Subcutaneous abdominal adipose tissue (tissue), 5 donors: ENCODE data around the gene STX1B.

ENCODE experiments used
- H3K27ac ChIP-seq: one replicate; pipeline ENCODE4 v1.7.0; 2013; ENCODE audit warnings: low read depth, mild to moderate bottlenecking, inconsistent platforms, low read length, moderate library complexity
- H3K27me3 ChIP-seq, 5 donors: one replicate each; pipeline ENCODE4 v1.7.0; 2013; ENCODE audit warnings: low read length in 5 of 5, inconsistent platforms in 1 of 5; ENCODE audit not compliant: control insufficient read depth in 5 of 5, insufficient read depth in 4 of 5
- H3K36me3 ChIP-seq, 5 donors: one replicate each; pipeline ENCODE4 v1.7.0; 2013; ENCODE audit warnings: low read length in 5 of 5; ENCODE audit not compliant: control insufficient read depth in 5 of 5, insufficient read depth in 5 of 5
- H3K4me1 ChIP-seq, 5 donors: one replicate each; pipeline ENCODE4 v1.7.0; 2013; ENCODE audit warnings: low read length in 5 of 5, mild to moderate bottlenecking in 3 of 5, moderate library complexity in 1 of 5; ENCODE audit not compliant: control insufficient read depth in 5 of 5, insufficient read depth in 5 of 5
- H3K4me3 ChIP-seq, 5 donors: one replicate each; pipeline ENCODE4 v1.7.0; 2013; ENCODE audit warnings: low read length in 5 of 5, low read depth in 1 of 5
- H3K9ac ChIP-seq, 5 donors: one replicate each; pipeline ENCODE4 v1.7.0; 2013; ENCODE audit warnings: low read length in 5 of 5, mild to moderate bottlenecking in 4 of 5, moderate library complexity in 3 of 5
- H3K9me3 ChIP-seq, 5 donors: one replicate each; pipeline ENCODE4 v1.7.0; 2013; ENCODE audit warnings: low read length in 5 of 5; ENCODE audit not compliant: control insufficient read depth in 5 of 5
- donor health status: healthy.
- donor health status: healthy.
- donor health status: healthy.
- donor health status: healthy.
- donor health status: healthy.

STX1B gene

GRCh38 chr16:30967795-30968194 lies 42.6 kb downstream of the STX1B start:
- H3K27ac ChIP-seq, result no peak overlapping the region
- H3K36me3 ChIP-seq, result peaks cover 9 to 90% (median 86%) of the 10 kb centered on the region in 5 donors
- no peaks in the 10 kb centered on the region for H3K9me3 ChIP-seq
- H3K4me3 ChIP-seq, result no peak overlapping the region
- H3K27me3 ChIP-seq, result no peaks in the 10 kb centered on the region
- H3K4me1 ChIP-seq, result peaks cover 0 to 5% (median 4%) of the 10 kb centered on the region in 5 donors
- no peak overlapping the region for H3K9ac ChIP-seq

GRCh38 chr16:30966033-30966619 lies 44.3 kb downstream of the STX1B start:
- H3K9ac ChIP-seq, result no peak overlapping the region
- H3K27ac ChIP-seq, result no peak overlapping the region
- peaks cover 5 to 89% (median 85%) of the 10 kb centered on the region in 5 donors for H3K36me3 ChIP-seq

GRCh38 chr16:30965436-30965835 lies 45.0 kb downstream of the STX1B start:
- no peaks in the 10 kb centered on the region for H3K27me3 ChIP-seq
- H3K27ac ChIP-seq, result no peak overlapping the region
- no peak overlapping the region for H3K4me3 ChIP-seq
- H3K4me1 ChIP-seq, result peaks cover 0 to 5% (median 4%) of the 10 kb centered on the region in 5 donors
- H3K9ac ChIP-seq, result no peak overlapping the region
- H3K9me3 ChIP-seq, result no peaks in the 10 kb centered on the region
- peaks cover 5 to 89% (median 81%) of the 10 kb centered on the region in 5 donors for H3K36me3 ChIP-seq

More at GRCh38 chr16:30966033-30966619, 44.3 kb downstream of the STX1B start:
- H3K4me1 ChIP-seq, result peaks cover 0 to 5% (median 4%) of the 10 kb centered on the region in 5 donors
- no peak overlapping the region for H3K4me3 ChIP-seq
- no peaks in the 10 kb centered on the region for H3K27me3 ChIP-seq
- H3K9me3 ChIP-seq, result no peaks in the 10 kb centered on the region

GRCh38 chr16:30964574-30965226 lies 45.7 kb downstream of the STX1B start:
- Histone ChIP-seq H3K4me3 (no peak overlapping the region), H3K9ac (no peak overlapping the region), H3K27ac (no peak overlapping the region), H3K27me3 (no peaks in the 10 kb centered on the region), H3K36me3 (peaks cover 5 to 90% (median 84%) of the 10 kb centered on the region in 5 donors), H3K9me3 (no peaks in the 10 kb centered on the region), H3K4me1 (peaks cover 0 to 6% (median 4%) of the 10 kb centered on the region in 5 donors)

- no peak overlapping the region for H3K4me3 ChIP-seq
- peaks cover 5 to 90% (median 84%) of the 10 kb centered on the region in 5 donors for H3K36me3 ChIP-seq
- no peak overlapping the region for H3K27ac ChIP-seq
- no peaks in the 10 kb centered on the region for H3K9me3 ChIP-seq
- no peak overlapping the region for H3K9ac ChIP-seq
- peaks cover 0 to 13% (median 8%) of the 10 kb centered on the region in 5 donors for H3K4me1 ChIP-seq
- H3K27me3 ChIP-seq, result no peaks in the 10 kb centered on the region
These were observed 46.4 kb downstream of the STX1B start for GRCh38 chr16:30963925-30964511.

GRCh38 chr16:30961384-30961783 lies 49.1 kb downstream of the STX1B start:
- no peaks in the 10 kb centered on the region for H3K27me3 ChIP-seq
- no peaks in the 10 kb centered on the region for H3K9me3 ChIP-seq
- peaks cover 5 to 72% (median 68%) of the 10 kb centered on the region in 5 donors for H3K36me3 ChIP-seq
- no peak overlapping the region for H3K27ac ChIP-seq
- no peak overlapping the region for H3K4me3 ChIP-seq
- H3K4me1 ChIP-seq, result peaks cover 4 to 22% (median 18%) of the 10 kb centered on the region in 5 donors
- no peak overlapping the region for H3K9ac ChIP-seq

- H3K27me3 ChIP-seq, result no peaks in the 10 kb centered on the region
- H3K4me1 ChIP-seq, result peaks cover 7 to 31% (median 29%) of the 10 kb centered on the region in 5 donors
- no peaks in the 10 kb centered on the region for H3K9me3 ChIP-seq
- H3K4me3 ChIP-seq, result peak overlapping the region; percentile 80 to 90 (median 83)
- H3K36me3 ChIP-seq, result peaks cover 5 to 46% (median 42%) of the 10 kb centered on the region in 5 donors
- no peak overlapping the region for H3K27ac ChIP-seq
- H3K9ac ChIP-seq, result peak overlapping the region; percentile 77 to 97 (median 84)
These were observed 52.0 kb downstream of the STX1B start for GRCh38 chr16:30958175-30959079.

- H3K27me3 ChIP-seq, result no peaks in the 10 kb centered on the region
- H3K36me3 ChIP-seq, result peaks cover 0 to 43% (median 34%) of the 10 kb centered on the region in 5 donors
- peak within 1 kb of the TSS; percentile 92 for H3K27ac ChIP-seq
- H3K9ac ChIP-seq, result peak within 1 kb of the TSS; percentile 77 to 97 (median 93)
- no peaks in the 10 kb centered on the region for H3K9me3 ChIP-seq
- H3K4me1 ChIP-seq, result peaks cover 7 to 37% (median 33%) of the 10 kb centered on the region in 5 donors
- H3K4me3 ChIP-seq, result peak within 1 kb of the TSS; percentile 80 to 92 (median 85)
These were observed 52.8 kb downstream of the STX1B start, which contains the start of gene SETD1A for GRCh38 chr16:30957456-30958174. Gene SETD1A, plus strand, starts transcription at chr16:30957754. Its CDS starts 978 bp downstream, at chr16:30958732.
